ENCODE results near the gene HTR6.

GRCh38 chr1:19720174-19720573 is 55.5 kb downstream of the HTR6 start:
- no peak for TF ChIP-seq POLR2A (IDR thresholded peaks at IDR 0.05)
- TF ChIP-seq CTCF (IDR thresholded peaks at IDR 0.05): no peak

Measured in uterus (tissue), 2 donors.